HG03175 (cell line): ENCODE measurements around the gene ABHD5.

Experiments
- ATAC-seq: cut with Tn5 transposase; IDR thresholded peaks from one replicate; pipeline ENCODE4 v1.9.1; 2021; ENCODE audit warnings: mild to moderate bottlenecking, moderate library complexity; ENCODE audit not compliant: unreplicated experiment

The ABHD5 gene

GRCh38 chr3:43753741-43754715 lies 63.3 kb downstream of the ABHD5 start:
- no peak for ATAC-seq

- ATAC-seq, result no peak
These were observed 64.9 kb downstream of the ABHD5 start for GRCh38 chr3:43755516-43756200.

- ATAC-seq, result no peak
These were observed 67.1 kb downstream of the ABHD5 start for GRCh38 chr3:43757666-43758321.

GRCh38 chr3:43758592-43759225 lies 68.0 kb downstream of the ABHD5 start:
- no peak for ATAC-seq

- no peak for ATAC-seq
These were observed 68.6 kb downstream of the ABHD5 start for GRCh38 chr3:43759297-43759782.

- no peak for ATAC-seq
These were observed 69.2 kb downstream of the ABHD5 start for GRCh38 chr3:43759938-43760337.

- no peak for ATAC-seq
These were observed 70.2 kb downstream of the ABHD5 start for GRCh38 chr3:43760938-43761337.

GRCh38 chr3:43762451-43762850 lies 71.7 kb downstream of the ABHD5 start:
- ATAC-seq, result no peak

GRCh38 chr3:43764056-43764455 lies 73.3 kb downstream of the ABHD5 start:
- ATAC-seq, result no peak

- no peak for ATAC-seq
These were observed 73.7 kb downstream of the ABHD5 start for GRCh38 chr3:43764471-43764870.

- no peak for ATAC-seq
These were observed 74.8 kb downstream of the ABHD5 start for GRCh38 chr3:43765521-43765971.

- no peak for ATAC-seq
These were observed 76.1 kb downstream of the ABHD5 start for GRCh38 chr3:43766672-43767465.

GRCh38 chr3:43768381-43768973 lies 77.7 kb downstream of the ABHD5 start:
- ATAC-seq, result no peak

GRCh38 chr3:43769097-43769884 lies 78.6 kb downstream of the ABHD5 start:
- peak; percentile 50 for ATAC-seq

GRCh38 chr3:43769885-43770425 lies 79.2 kb downstream of the ABHD5 start:
- ATAC-seq, result no peak

- no peak for ATAC-seq
These were observed 79.8 kb downstream of the ABHD5 start for GRCh38 chr3:43770426-43771103.

- ATAC-seq, result no peak
These were observed 80.9 kb downstream of the ABHD5 start for GRCh38 chr3:43771610-43772009.
